Thoracic aorta (tissue), 2 donors: Measurements from ENCODE around the gene CMKLR1. TPM values are rescaled to one million over a fixed set of nuclear protein-coding genes. Genes with fewer than 3 reads are reported as not detected.

Source experiments
- ATAC-seq: fragments of 150-250 bp; one replicate; pipeline ENCODE4 v1.8.0; 2017; ENCODE audit warnings: low read depth; ENCODE audit not compliant: insufficient number of reproducible peaks, low FRiP score
- DNase-seq: peaks from one replicate; pipeline ENCODE4 v3.0.0-alpha.2; 2020; ENCODE audit warnings: low spot score
- H3K27ac ChIP-seq, 2 donors: fragments of 200-600 bp; sonication (generic); 1 replicate in 1 of 2; 2 replicates in 1 of 2; pipeline ENCODE4 v1.5.1; 2016; ENCODE audit warnings: mild to moderate bottlenecking in 2 of 2, moderate library complexity in 2 of 2
- H3K27me3 ChIP-seq: fragments of 200-600 bp; sonication (generic); replicated peaks from 2 replicates; pipeline ENCODE4 v1.6.0; 2016; ENCODE audit warnings: mild to moderate bottlenecking; ENCODE audit not compliant: insufficient read depth
- H3K36me3 ChIP-seq: fragments of 200-600 bp; sonication (generic); one replicate; pipeline ENCODE4 v1.5.1; 2016
- H3K4me1 ChIP-seq, 2 donors: fragments of 200-600 bp; sonication (generic); 1 replicate in 1 of 2; 2 replicates in 1 of 2; pipeline versions ENCODE4 v1.5.1 to v1.6.0; 2016; ENCODE audit warnings: low read depth in 2 of 2, mild to moderate bottlenecking in 1 of 2; ENCODE audit not compliant: control insufficient read depth in 1 of 2
- H3K4me3 ChIP-seq: fragments of 200-600 bp; sonication (generic); 2 replicates; pipeline ENCODE4 v1.5.1; 2016; ENCODE audit warnings: mild to moderate bottlenecking
- H3K9me3 ChIP-seq: fragments of 200-600 bp; sonication (generic); 2 replicates; pipeline ENCODE4 v1.5.1; 2016
- total RNA-seq, 2 donors: library from RNA; depleted of rRNA; stranded (reverse); fragments of >200 nt; gene quantifications; one replicate each; pipeline versions ENCODE4 v1.1.0 to v1.2.3, GENCODE V29; 2016
- TF ChIP-seq, protein P1 (sequence below): fragments of 200-600 bp; sonication (generic); IDR thresholded peaks from one replicate; pipeline ENCODE4 v1.5.1; 2019; ENCODE audit warnings: antibody characterized with exemption

Gene CMKLR1
- total RNA-seq, 2 donors from 2014 or later: 56.6 to 73.8 TPM

DNA sequence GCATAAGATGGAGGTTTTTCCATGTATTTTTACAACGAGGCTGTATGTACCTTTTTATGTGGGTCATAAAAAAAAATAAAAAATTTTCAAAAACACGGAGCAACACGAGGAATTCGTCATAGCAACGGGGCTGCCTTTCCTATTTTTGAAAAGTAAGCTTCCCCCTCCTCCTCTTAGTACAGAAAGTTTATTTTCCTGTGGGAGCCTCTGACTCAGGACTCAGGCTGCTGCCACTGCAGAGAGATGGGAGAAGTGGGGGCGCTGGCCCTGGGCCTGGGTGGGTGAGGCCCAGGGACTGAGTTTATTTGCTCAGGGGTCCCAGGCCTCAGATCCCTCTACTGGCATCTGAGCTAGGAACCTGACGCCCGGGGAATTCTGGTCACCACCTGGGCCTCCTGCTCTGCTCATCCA, 10.2 kb upstream of the CMKLR1 start:
- DNase-seq (no peak), ATAC-seq (peak; percentile 99)

DNA sequence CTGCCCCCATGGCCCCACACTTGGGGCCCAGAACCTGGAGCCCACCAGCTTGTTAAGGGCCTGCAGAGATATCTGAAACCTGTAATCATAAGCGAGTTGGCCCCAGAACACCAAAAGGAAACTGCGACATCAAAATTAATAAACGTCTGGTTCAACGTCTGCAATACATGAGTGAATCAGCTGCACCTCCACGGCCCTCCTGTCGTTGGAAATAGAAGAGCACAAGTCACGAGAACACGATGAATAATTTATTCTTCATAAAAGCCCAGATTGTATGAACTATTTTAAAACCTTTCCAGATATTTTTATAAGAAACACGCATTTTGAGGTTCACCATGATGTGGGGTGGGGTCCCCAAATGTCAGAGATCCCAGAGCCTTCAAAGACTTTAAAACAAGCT, 9.7 kb upstream of the CMKLR1 start:
- peaks cover 10 to 16% of the 10 kb centered on the region in 2 donors for H3K4me1 ChIP-seq
- peak overlapping the region; percentile 93 to 95 for H3K27ac ChIP-seq
- peak overlapping the region; percentile 47 for H3K4me3 ChIP-seq
- H3K36me3 ChIP-seq: no peaks in the 10 kb centered on the region
- H3K9me3 ChIP-seq: no peaks in the 10 kb centered on the region
- DNase-seq (no peak), ATAC-seq (peak; percentile 34)
- no peaks in the 10 kb centered on the region for H3K27me3 ChIP-seq
- TF ChIP-seq, protein P1, sequence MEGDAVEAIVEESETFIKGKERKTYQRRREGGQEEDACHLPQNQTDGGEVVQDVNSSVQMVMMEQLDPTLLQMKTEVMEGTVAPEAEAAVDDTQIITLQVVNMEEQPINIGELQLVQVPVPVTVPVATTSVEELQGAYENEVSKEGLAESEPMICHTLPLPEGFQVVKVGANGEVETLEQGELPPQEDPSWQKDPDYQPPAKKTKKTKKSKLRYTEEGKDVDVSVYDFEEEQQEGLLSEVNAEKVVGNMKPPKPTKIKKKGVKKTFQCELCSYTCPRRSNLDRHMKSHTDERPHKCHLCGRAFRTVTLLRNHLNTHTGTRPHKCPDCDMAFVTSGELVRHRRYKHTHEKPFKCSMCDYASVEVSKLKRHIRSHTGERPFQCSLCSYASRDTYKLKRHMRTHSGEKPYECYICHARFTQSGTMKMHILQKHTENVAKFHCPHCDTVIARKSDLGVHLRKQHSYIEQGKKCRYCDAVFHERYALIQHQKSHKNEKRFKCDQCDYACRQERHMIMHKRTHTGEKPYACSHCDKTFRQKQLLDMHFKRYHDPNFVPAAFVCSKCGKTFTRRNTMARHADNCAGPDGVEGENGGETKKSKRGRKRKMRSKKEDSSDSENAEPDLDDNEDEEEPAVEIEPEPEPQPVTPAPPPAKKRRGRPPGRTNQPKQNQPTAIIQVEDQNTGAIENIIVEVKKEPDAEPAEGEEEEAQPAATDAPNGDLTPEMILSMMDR: no peak

More for the DNA sequence above, 10.2 kb upstream of the CMKLR1 start:
- no peaks in the 10 kb centered on the region for H3K9me3 ChIP-seq
- H3K27me3 ChIP-seq: no peaks in the 10 kb centered on the region
- peaks cover 10 to 16% of the 10 kb centered on the region in 2 donors for H3K4me1 ChIP-seq
- no peaks in the 10 kb centered on the region for H3K36me3 ChIP-seq
- H3K27ac ChIP-seq: peak overlapping the region; percentile 93 to 95
- TF ChIP-seq, protein P1: no peak
- peak overlapping the region; percentile 47 for H3K4me3 ChIP-seq

DNA sequence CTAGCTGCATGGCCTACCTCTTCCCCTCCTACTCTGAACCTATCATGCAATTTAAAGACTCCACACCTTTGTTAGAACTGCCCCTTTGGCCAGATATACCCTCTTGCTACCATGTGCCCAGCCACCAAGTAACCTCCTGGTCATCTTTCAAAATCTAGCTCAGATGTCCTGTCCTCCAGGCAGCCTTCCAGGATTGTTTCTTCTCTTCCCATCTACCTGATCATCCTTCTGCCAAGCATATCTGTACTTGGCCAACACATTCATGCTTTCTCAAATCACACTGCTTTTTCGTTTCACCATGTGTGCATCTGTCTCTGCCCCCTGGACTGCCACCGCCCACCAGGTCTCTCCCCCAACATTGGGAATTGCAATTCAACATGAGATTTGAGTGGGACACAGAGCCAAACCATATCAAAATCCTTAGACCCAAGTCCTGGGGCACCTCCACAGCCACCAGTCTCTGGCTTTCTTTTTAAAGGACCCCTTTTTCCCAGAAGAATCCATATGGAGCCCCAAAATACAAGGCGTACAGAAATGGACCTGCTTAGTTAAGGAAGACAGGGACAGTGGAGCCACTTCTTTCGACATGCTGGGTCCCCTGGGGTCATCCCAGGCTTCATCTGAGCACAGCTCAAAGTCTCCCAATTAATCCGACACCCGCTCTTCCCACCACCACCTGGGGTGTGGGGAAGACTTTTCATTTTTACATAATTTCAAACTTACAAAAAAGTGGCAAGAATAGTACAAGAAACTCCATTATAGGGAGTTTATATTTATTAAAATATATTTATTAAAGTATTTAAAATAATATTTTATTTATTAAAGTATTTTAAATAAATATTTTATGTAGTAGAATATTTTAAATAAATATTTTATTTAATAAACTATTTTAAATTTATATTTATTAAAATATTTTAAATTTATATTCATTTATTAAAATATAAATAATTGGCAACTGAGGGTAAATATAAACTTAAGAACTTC, 7.9 kb upstream of the CMKLR1 start:
- Histone ChIP-seq H3K4me3 (no peak overlapping the region), H3K36me3 (no peaks in the 10 kb centered on the region), H3K27ac (no peak overlapping the region), H3K9me3 (no peaks in the 10 kb centered on the region), H3K4me1 (peaks cover 21 to 32% of the 10 kb centered on the region in 2 donors), H3K27me3 (no peaks in the 10 kb centered on the region)
- ATAC-seq: no peak
- TF ChIP-seq, protein P1: no peak
- no peak for DNase-seq

DNA sequence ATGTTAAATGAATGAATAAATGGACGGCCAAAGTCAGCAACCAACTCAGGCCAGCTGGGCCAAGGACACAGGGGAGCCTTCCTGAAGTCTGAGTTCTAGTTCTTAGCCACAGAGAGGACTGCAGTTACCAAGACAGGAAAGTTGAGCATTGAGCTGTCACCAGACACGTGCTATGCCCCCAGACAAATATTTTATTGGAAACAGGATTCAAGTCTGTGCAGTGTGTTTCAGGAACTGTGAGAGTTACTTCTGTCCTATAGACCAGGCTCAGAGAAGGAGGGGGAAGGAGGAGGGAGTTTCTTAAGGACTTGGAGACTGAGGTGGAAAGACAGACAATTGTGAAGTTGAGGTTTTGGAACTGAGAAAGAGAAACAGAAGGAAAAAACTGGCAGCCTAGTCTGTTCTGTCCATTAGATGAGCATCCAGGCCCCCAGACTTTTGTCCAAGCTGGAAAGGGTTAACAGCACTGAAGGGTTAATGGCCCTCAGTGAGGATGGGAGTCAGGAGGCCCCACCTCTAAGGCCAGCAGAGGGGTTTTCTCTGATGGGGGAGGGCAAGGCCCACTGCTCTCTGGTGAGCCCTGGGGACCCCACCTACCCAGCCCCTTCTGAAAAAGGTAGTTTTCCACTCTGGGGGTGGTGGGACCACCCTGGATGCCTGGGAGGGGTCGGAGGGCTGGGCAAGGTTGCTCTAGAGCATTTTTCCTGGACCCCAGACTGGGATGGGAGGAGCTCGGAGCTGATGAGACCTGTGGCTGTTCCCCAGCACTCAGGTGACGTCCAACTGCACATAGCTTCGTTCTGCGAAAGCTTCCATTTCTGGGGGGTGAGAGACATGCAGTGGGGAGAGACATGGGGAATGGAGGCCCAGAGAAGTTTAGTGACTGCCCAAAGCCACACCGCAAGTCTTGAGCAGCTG, 6.9 kb upstream of the CMKLR1 start:
- no peak overlapping the region for H3K27ac ChIP-seq
- H3K4me1 ChIP-seq: peaks cover 21 to 39% of the 10 kb centered on the region in 2 donors
- H3K9me3 ChIP-seq: no peaks in the 10 kb centered on the region
- no peak overlapping the region for H3K4me3 ChIP-seq
- no peaks in the 10 kb centered on the region for H3K27me3 ChIP-seq
- no peak for ATAC-seq
- TF ChIP-seq, protein P1: no peak
- no peaks in the 10 kb centered on the region for H3K36me3 ChIP-seq
- no peak for DNase-seq
